HG03575 (cell line): ENCODE data around the gene SNX24.

Experiments used
- ATAC-seq: cut with Tn5 transposase; IDR thresholded peaks from one replicate; pipeline ENCODE4 v1.9.1; 2021; ENCODE audit not compliant: unreplicated experiment, insufficient number of reproducible peaks, low FRiP score; ENCODE audit errors: extremely low read depth

The SNX24 gene

DNA sequence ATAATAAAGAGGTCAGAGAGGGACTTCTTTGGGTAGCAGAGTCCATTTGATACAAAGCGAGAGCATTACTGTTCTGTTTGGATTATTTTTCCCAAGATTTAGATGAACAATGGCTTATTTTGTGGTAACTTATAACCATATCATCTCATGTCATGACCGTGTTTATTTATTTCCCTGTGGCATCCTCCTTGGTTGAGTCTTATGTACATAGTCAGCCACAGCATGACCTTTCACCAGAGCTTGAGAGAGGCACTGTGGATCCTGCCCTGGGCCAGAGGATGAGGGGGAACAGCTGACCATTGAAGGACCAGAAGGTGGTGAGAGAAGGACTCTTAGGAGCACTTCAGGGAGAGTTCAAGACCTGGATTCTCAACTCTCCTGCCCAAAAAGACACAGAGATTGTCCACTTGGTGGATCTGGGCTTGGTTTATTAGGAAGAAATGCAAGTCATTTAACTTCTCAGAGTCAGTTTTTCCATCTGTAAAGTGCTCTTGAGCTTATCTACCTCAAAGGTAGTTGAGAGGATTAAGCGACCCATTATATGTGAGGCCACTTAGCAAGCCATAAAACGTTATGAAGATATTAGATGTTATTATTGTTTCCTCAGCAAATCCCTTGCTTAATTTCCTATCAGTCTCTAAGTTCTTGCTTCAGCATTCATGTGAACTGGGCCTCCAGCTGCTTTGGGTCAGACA is 139.7 kb downstream of the SNX24 start:
- no peak for ATAC-seq

DNA sequence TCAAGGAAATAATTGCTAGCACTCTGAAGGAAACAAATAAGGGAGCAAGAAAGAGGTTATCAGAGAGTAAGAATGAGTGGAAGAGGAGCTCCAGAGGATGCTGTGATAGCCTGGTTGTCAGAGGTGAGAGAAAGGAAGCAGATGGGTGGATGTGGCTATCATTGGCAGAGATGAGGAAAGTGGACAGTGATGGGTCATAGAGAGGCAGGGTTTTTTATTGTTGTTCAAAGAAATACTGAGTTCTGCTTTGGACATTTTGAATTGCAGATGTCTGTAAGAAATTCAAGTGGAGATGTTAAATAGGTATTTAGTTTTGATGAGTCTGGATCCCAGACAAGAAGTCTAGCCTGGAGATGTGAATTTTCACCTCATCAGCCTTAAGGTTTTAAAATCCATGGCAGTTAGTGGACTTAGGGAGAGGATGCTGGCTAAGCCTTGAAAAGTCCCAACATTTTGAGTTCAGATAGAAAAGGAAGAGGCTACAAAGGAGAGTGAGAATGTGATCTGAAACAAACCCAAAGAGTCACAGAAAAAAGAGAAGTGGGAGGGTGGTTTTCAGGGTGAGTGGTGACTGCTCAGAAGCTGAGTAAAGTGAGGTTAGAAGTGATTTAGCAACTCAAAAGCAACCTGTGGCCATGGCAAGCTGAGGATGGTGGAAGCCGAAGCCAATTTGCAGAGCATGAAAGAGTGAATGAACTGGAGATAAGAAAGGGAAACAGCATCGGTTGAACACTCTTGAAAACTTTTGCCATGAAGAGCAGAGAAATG is 140.7 kb downstream of the SNX24 start:
- peak; percentile 93 for ATAC-seq

- ATAC-seq = no peak
Observed at GRCh38 chr5:122996091-122996490, 150.7 kb downstream of the SNX24 start.

- no peak for ATAC-seq
Observed at GRCh38 chr5:122997294-122997693, 151.9 kb downstream of the SNX24 start.

- ATAC-seq = no peak
Observed at GRCh38 chr5:122999947-123000563, 154.6 kb downstream of the SNX24 start.

DNA sequence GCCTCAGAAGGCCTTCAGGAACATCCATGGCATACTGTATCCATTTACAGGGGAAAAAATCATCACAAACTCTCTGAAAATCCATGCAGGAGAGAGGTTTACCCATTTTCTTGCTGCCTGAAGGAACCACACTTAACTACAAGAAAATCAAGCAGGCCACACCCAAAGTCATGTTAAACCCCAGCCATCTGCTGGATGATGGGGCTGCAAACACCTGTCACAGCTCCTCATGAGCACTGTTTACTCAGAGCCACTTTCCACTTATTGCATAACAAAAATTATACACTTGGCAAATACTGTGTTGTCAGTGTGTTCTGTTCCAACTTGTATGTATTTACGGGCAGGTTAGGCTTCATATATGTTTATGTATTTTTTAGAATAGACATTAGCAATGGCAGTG is 155.3 kb downstream of the SNX24 start:
- ATAC-seq = no peak

DNA sequence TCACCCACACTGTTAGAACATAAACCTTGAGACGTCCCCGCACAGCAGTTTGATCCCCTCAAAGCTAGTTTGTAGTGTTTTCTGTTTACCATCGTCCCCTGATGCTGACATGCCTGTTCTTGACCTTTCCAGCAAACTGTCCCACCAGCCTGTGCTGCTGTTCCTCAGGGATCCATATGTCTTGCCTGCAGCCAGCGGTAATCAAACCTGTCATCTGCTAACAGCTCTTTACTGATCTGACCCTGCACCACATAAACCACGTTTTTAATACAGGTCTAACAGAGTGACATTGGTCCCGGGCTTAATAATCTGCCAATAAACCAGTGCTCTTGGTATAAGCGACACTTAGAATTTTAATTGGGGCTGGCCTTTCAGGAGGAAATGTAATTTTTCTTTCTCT is 156.4 kb downstream of the SNX24 start:
- ATAC-seq = no peak

DNA sequence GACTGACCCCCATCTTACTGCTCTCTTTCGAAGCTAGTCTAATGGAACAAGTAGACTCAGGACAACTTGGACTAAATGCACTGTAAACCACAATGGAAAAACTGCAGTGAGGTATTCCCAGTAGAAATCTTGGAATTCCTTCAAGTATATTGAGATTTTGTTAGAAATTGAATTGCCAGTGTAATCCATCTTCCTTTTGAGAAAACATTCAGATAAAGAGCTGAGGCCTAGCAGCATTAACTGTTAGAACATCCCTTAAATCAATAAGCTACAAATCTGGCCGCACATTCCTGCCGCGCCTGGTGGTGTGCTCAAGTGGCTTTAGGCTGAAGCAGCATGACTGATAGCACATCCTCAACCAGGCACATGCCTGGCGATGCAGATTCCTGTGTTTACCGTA is 161.8 kb downstream of the SNX24 start:
- no peak for ATAC-seq

DNA sequence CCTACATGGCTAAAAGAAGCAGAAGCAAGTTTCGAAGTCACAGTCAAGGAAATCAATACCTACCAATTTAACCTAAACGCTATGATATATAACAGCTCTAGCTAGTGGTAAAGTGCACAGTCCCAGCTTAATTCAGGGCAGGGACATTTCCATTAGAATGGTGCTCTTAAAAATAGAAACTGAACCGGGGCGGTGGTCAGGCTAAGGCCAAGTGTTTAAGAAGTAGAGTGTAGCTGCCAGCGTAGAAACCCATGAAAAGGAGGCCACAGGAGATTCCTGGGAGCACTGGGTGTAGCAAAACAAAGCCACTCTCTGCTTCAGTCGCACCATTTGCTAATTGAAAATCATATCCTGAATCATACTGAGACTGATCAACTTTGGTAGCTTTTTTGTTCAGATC is 162.3 kb downstream of the SNX24 start:
- no peak for ATAC-seq

- no peak for ATAC-seq
Observed at GRCh38 chr5:123012321-123012720, 166.9 kb downstream of the SNX24 start.

DNA sequence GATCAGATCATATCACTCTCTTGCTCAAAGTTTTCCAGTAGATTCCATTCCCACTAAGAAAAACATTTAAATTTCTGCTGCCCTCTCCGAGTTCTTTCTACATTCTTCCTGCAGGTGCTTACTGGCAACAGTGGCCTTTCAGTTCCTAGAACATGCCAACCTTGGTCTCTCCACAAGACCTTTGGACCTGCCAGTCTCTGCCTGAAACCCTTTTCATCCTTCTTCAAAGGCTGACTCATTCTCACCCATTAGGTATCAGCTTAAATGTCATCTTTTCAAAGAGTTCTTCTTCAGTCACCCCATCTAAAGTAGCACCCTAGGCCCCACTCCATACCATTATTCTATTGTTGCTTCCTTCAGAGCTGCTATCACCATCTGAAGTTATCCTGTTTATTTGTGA is 169.3 kb downstream of the SNX24 start:
- ATAC-seq = no peak

GRCh38 chr5:123028222-123028621 is 182.8 kb downstream of the SNX24 start:
- no peak for ATAC-seq

DNA sequence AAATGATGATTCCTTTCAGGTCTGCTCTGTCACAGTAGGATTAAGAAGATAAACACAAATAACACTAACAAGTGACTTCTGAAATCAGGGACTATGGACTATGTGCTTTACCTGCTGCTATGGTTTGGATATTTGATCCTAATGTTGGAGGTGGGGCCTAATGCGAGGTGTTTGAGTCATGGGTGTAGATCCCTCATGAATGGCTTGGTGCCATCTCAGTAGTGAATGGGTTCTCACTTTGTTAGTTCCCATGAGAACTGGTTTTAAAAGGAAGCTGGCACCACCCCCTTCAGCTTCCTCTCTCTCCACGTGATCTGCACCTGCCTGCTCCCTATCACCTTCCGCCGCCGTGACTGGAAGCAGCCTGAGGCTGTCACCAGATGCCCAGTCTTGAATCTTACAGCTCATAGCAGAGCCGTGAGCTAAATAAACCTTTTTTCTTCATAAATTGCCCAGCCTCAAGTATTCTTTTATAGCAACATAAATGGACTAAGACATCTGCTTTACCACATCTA is 187.8 kb downstream of the SNX24 start:
- ATAC-seq = no peak

- no peak for ATAC-seq
Observed at GRCh38 chr5:123035360-123035917, 190.0 kb downstream of the SNX24 start.

- ATAC-seq = no peak
Observed at GRCh38 chr5:123035918-123036390, 190.5 kb downstream of the SNX24 start.

- no peak for ATAC-seq
Observed at GRCh38 chr5:123036391-123037103, 191.1 kb downstream of the SNX24 start, which contains the start of gene PPIC. Gene PPIC, minus strand, starts transcription at chr5:123036725. Its CDS starts 100 bp downstream, at chr5:123036625.

DNA sequence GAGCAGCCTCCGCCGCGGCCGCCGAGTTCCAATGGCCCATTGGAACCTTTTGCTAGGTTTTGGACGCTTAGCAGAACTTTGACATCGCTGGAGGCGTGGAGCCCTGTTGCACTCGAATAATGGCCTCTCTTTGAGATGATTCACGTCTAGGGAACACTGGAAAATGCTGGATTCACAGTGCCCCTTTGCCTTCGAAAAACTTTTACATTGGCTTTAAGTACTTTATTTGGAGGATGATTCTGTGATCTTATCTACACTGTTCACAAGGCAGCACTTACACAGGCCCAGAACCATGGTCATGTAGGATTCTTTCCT is 191.6 kb downstream of the SNX24 start:
- ATAC-seq = no peak

DNA sequence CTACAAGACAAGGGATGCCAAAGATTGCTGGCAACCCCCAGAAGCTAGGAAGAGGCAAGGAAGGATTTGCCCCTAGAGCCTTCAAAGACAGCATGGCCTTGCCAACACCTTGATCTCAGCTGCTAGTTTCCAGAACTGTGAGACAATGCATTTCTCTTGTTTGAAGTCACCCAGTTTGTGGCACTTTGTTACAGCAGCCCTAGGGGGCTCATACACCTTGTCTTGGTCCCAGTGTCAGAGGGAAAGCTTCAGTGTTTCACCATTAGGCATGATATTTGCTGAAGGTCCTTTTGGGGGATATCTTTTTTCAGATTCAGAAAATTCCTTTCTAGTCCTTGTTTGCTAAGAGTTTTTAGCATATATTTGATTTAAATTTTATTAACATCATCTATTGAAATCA is 194.3 kb downstream of the SNX24 start:
- ATAC-seq = no peak
